Upper lobe of left lung (tissue), 6 donors: ENCODE measurements around the gene GDI1. TPM values are rescaled to one million over a fixed set of nuclear protein-coding genes. Genes with fewer than 3 reads are reported as not detected.
A peak's percentile ranks its signal among the peaks of the same experiment; 100 is the strongest.

ENCODE experiments used
- ATAC-seq, 2 donors: fragments of 200-7000 bp; cut with Tn5 transposase; one replicate each; pipeline ENCODE4 v1.9.1; 2022; ENCODE audit warnings: mild to moderate bottlenecking in 2 of 2, moderate library complexity in 2 of 2; ENCODE audit not compliant: low FRiP score in 2 of 2
- DNase-seq, 2 donors: peaks; one replicate each; pipeline ENCODE4 v3.0.0-alpha.2; 2019 to 2020
- H3K27ac ChIP-seq, 4 donors: fragments of 200-600 bp; sonication (generic); one replicate each; pipeline ENCODE4 v1.5.1; 2016 to 2019
- H3K27me3 ChIP-seq, 4 donors: fragments of 200-600 bp; sonication (generic); one replicate each; pipeline ENCODE4 v1.5.1; 2017 to 2019
- H3K36me3 ChIP-seq, 4 donors: fragments of 200-600 bp; sonication (generic); one replicate each; pipeline ENCODE4 v1.5.1; 2016 to 2019
- H3K4me1 ChIP-seq, 4 donors: fragments of 200-600 bp; sonication (generic); one replicate each; pipeline ENCODE4 v1.5.1; 2018 to 2019
- H3K4me3 ChIP-seq, 4 donors: fragments of 200-600 bp; sonication (generic); one replicate each; pipeline ENCODE4 v1.5.1; 2017 to 2019; ENCODE audit warnings: mild to moderate bottlenecking in 2 of 4, moderate library complexity in 1 of 4
- H3K9me3 ChIP-seq, 4 donors: fragments of 200-600 bp; sonication (generic); one replicate each; pipeline ENCODE4 v1.5.1; 2018 to 2019
- EP300 ChIP-seq, 4 donors: sonication (generic); formaldehyde crosslinking; IDR thresholded peaks; one replicate each; pipeline ENCODE4 v1.5.1; 2017; ENCODE audit warnings: antibody characterized with exemption in 4 of 4, control low read depth in 2 of 4
- POLR2A ChIP-seq, 4 donors: fragments of 450-650 bp; IDR thresholded peaks; one replicate each; pipeline ENCODE4 v1.5.1; 2016 to 2017; ENCODE audit warnings: antibody characterized with exemption in 4 of 4, mild to moderate bottlenecking in 2 of 4
- POLR2AphosphoS5 ChIP-seq, 2 donors: sonication (generic); formaldehyde crosslinking; IDR thresholded peaks; one replicate each; pipeline ENCODE4 v1.5.1; 2017; ENCODE audit warnings: antibody characterized with exemption in 2 of 2
- WGBS, 2 donors: methylation state at CpG; one replicate each; pipeline ENCODE4 v1.1.5; 2017 to 2018; 5-methylcytosine and 5-hydroxymethylcytosine counted together
- total RNA-seq, 6 donors: library from RNA; depleted of rRNA in 4 of 6; stranded (reverse); fragments of >200 nt in 4 of 6; gene quantifications; one replicate each; pipeline versions ENCODE4 v1.1.0 to v1.2.1, GENCODE V29; 2016 to 2021
- TF ChIP-seq, protein P1 (sequence below), 6 experiments: fragments of 450-650 bp in 4 of 6; fragments of 200-600 bp in 2 of 6; sonication (generic) in 2 of 6; IDR thresholded peaks; one replicate each; pipeline ENCODE4 v1.5.1; 2016 to 2019; ENCODE audit warnings: antibody characterized with exemption in 6 of 6
- donor health status: DM: no; HTN: no; CAD: no; lungs with moderate emphysema.
- donor health status: DM: no; HTN: yes; CAD: no; lungs with severe emphysema.

GDI1 gene
- total RNA-seq, 6 donors from 2014 or later: 81.2 to 237 (median 96.0) TPM

DNA sequence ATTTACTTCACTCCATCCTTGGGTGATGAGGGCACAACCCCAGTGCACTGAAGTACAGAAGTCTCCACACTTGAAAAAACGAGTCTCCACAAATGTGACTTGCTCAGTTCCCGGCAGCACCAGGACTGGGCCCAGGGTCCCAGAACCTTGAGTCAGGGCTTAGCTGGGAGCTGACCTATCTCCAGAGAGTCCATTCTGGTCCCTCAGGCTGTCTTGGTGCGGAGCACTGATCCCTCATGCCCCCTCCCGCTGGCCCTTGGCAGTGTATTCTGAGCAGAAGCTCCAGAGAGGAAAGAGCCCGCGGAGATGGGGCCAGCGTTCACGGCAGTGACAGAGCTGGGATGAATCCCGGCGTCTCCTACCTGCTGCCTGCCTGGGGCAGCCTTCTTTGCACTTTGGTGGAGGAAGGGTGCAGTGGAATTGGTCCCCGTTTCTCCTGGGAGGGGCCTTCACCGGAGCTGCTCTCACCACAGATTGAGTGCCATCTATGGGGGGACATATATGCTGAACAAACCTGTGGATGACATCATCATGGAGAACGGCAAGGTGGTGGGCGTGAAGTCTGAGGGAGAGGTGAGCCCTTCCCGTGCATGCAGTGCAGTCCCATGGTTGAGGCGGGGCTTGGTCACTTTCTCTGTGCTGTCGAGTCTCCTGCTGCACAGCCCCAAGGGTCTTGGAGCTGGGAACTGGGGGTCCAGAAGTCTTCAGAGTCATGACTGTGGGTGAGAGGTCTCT lies 3.8 kb downstream of the GDI1 start:
- 87 to 93% methylated on average over 8 to 17 of the region's 17 CpGs for WGBS, 2 donors
- TF ChIP-seq, protein P1, sequence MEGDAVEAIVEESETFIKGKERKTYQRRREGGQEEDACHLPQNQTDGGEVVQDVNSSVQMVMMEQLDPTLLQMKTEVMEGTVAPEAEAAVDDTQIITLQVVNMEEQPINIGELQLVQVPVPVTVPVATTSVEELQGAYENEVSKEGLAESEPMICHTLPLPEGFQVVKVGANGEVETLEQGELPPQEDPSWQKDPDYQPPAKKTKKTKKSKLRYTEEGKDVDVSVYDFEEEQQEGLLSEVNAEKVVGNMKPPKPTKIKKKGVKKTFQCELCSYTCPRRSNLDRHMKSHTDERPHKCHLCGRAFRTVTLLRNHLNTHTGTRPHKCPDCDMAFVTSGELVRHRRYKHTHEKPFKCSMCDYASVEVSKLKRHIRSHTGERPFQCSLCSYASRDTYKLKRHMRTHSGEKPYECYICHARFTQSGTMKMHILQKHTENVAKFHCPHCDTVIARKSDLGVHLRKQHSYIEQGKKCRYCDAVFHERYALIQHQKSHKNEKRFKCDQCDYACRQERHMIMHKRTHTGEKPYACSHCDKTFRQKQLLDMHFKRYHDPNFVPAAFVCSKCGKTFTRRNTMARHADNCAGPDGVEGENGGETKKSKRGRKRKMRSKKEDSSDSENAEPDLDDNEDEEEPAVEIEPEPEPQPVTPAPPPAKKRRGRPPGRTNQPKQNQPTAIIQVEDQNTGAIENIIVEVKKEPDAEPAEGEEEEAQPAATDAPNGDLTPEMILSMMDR (IDR thresholded peaks at IDR 0.05): no peak
- TF ChIP-seq EP300 (IDR thresholded peaks at IDR 0.05) (no peak), POLR2A (IDR thresholded peaks at IDR 0.05) (no peak), POLR2AphosphoS5 (IDR thresholded peaks at IDR 0.05) (no peak)
- Histone ChIP-seq H3K27me3 (no peaks in the 10 kb centered on the region), H3K4me1 (peaks cover 9 to 36% (median 10%) of the 10 kb centered on the region in 4 donors), H3K27ac (no peak overlapping the region), H3K4me3 (no peak overlapping the region), H3K36me3 (peaks cover 0 to 35% (median 19%) of the 10 kb centered on the region in 4 donors), H3K9me3 (peaks cover 0 to 4% (median 0%) of the 10 kb centered on the region in 4 donors)
- DNase-seq: no peak
- ATAC-seq: no peak

- Histone ChIP-seq H3K27me3 (no peaks in the 10 kb centered on the region), H3K27ac (no peak overlapping the region), H3K4me3 (no peak overlapping the region), H3K9me3 (no peaks in the 10 kb centered on the region), H3K36me3 (peaks cover 0 to 39% (median 19%) of the 10 kb centered on the region in 4 donors), H3K4me1 (peaks cover 6 to 39% (median 10%) of the 10 kb centered on the region in 4 donors)
- DNase-seq (no peak), ATAC-seq (no peak)
- TF ChIP-seq POLR2A (IDR thresholded peaks at IDR 0.05) (no peak), EP300 (IDR thresholded peaks at IDR 0.05) (no peak), POLR2AphosphoS5 (IDR thresholded peaks at IDR 0.05) (no peak)
- TF ChIP-seq, protein P1 (IDR thresholded peaks at IDR 0.05): no peak
- 90 to 92% methylated on average over 5 to 11 of the region's 11 CpGs for WGBS, 2 donors
These were observed 4.6 kb downstream of the GDI1 start for GRCh38 chrX:154441564-154441963.

GRCh38 chrX:154441984-154442707 lies 5.2 kb downstream of the GDI1 start:
- H3K9me3 ChIP-seq: no peaks in the 10 kb centered on the region
- no peak overlapping the region for H3K27ac ChIP-seq
- TF ChIP-seq EP300 (IDR thresholded peaks at IDR 0.05): no peak
- TF ChIP-seq, protein P1 (IDR thresholded peaks at IDR 0.05): no peak
- no peak for TF ChIP-seq POLR2A (IDR thresholded peaks at IDR 0.05)
- no peak for TF ChIP-seq POLR2AphosphoS5 (IDR thresholded peaks at IDR 0.05)
- H3K27me3 ChIP-seq: no peaks in the 10 kb centered on the region
- peaks cover 0 to 43% (median 19%) of the 10 kb centered on the region in 4 donors for H3K36me3 ChIP-seq
- ATAC-seq (no peak), DNase-seq (no peak)
- WGBS, 2 donors: 85 to 100% methylated on average over 1 to 21 of the region's 21 CpGs
- peaks cover 6 to 39% (median 10%) of the 10 kb centered on the region in 4 donors for H3K4me1 ChIP-seq
- no peak overlapping the region for H3K4me3 ChIP-seq

GRCh38 chrX:154443479-154443910 lies 6.5 kb downstream of the GDI1 start:
- Histone ChIP-seq H3K27ac (peak overlapping the region; percentile 48 to 90 (median 84)), H3K9me3 (no peaks in the 10 kb centered on the region), H3K4me3 (peak overlapping the region in 3 of 4 donors; percentile 60 to 70 (median 61)), H3K27me3 (no peaks in the 10 kb centered on the region), H3K36me3 (peaks cover 0 to 49% (median 22%) of the 10 kb centered on the region in 4 donors), H3K4me1 (peaks cover 6 to 28% (median 8%) of the 10 kb centered on the region in 4 donors)
- DNase-seq (no peak), ATAC-seq (no peak)
- 64% methylated on average over 10 of the region's 10 CpGs; no CpG with 5 or more reads in 1 of the 2 donors for WGBS, 2 donors
- no peak for TF ChIP-seq POLR2AphosphoS5 (IDR thresholded peaks at IDR 0.05)
- no peak for TF ChIP-seq POLR2A (IDR thresholded peaks at IDR 0.05)
- TF ChIP-seq, protein P1 (IDR thresholded peaks at IDR 0.05): no peak
- TF ChIP-seq EP300 (IDR thresholded peaks at IDR 0.05): no peak
